ENCODE results near the gene FMNL3. TPM values are rescaled to one million over a fixed set of nuclear protein-coding genes. Genes with fewer than 3 reads are reported as not detected.

The FMNL3 gene
- total RNA-seq, 4 donors from 2014 or later: 3.2 to 8.4 (median 6.7) TPM

GRCh38 chr12:49647827-49648711, 59.1 kb downstream of the FMNL3 start:
- H3K9me3 ChIP-seq: no peaks in the 10 kb centered on the region
- 73% methylated on average over 15 of the region's 15 CpGs for WGBS
- no peak for DNase-seq (ENCODE audit: low spot score in 2 of 2)
- peaks cover 19% of the 10 kb centered on the region for H3K4me1 ChIP-seq
- no peaks in the 10 kb centered on the region for H3K27me3 ChIP-seq
- peaks cover 51% of the 10 kb centered on the region for H3K36me3 ChIP-seq
- H3K27ac ChIP-seq: no peak overlapping the region
- H3K4me3 ChIP-seq: no peak overlapping the region
- TF ChIP-seq, protein P1, sequence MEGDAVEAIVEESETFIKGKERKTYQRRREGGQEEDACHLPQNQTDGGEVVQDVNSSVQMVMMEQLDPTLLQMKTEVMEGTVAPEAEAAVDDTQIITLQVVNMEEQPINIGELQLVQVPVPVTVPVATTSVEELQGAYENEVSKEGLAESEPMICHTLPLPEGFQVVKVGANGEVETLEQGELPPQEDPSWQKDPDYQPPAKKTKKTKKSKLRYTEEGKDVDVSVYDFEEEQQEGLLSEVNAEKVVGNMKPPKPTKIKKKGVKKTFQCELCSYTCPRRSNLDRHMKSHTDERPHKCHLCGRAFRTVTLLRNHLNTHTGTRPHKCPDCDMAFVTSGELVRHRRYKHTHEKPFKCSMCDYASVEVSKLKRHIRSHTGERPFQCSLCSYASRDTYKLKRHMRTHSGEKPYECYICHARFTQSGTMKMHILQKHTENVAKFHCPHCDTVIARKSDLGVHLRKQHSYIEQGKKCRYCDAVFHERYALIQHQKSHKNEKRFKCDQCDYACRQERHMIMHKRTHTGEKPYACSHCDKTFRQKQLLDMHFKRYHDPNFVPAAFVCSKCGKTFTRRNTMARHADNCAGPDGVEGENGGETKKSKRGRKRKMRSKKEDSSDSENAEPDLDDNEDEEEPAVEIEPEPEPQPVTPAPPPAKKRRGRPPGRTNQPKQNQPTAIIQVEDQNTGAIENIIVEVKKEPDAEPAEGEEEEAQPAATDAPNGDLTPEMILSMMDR (IDR thresholded peaks at IDR 0.05): no peak
- no peak for TF ChIP-seq POLR2A (IDR thresholded peaks at IDR 0.05)
- TF ChIP-seq EP300 (IDR thresholded peaks at IDR 0.05): no peak

- Histone ChIP-seq H3K36me3 (peaks cover 58% of the 10 kb centered on the region), H3K4me3 (no peak overlapping the region), H3K27me3 (no peaks in the 10 kb centered on the region), H3K9me3 (no peaks in the 10 kb centered on the region), H3K27ac (no peak overlapping the region), H3K4me1 (peaks cover 19% of the 10 kb centered on the region)
- TF ChIP-seq EP300 (IDR thresholded peaks at IDR 0.05): no peak
- TF ChIP-seq POLR2A (IDR thresholded peaks at IDR 0.05): no peak
- TF ChIP-seq POLR2AphosphoS5 (IDR thresholded peaks at IDR 0.05): no peak
- TF ChIP-seq, protein P1 (IDR thresholded peaks at IDR 0.05): no peak
- WGBS: 55% methylated on average over 6 of the region's 12 CpGs
- no peak for DNase-seq (ENCODE audit: low spot score in 2 of 2)
Observed at GRCh38 chr12:49646871-49647654, 60.1 kb downstream of the FMNL3 start.

GRCh38 chr12:49646331-49646830, 60.8 kb downstream of the FMNL3 start:
- Histone ChIP-seq H3K27ac (no peak overlapping the region), H3K4me1 (peaks cover 19% of the 10 kb centered on the region), H3K9me3 (no peaks in the 10 kb centered on the region), H3K27me3 (no peaks in the 10 kb centered on the region), H3K36me3 (peaks cover 65% of the 10 kb centered on the region), H3K4me3 (no peak overlapping the region)
- no peak for DNase-seq (ENCODE audit: low spot score in 2 of 2)
- WGBS: 97% methylated on average over 7 of the region's 7 CpGs
- no peak for TF ChIP-seq POLR2AphosphoS5 (IDR thresholded peaks at IDR 0.05)
- TF ChIP-seq, protein P1 (IDR thresholded peaks at IDR 0.05): no peak
- TF ChIP-seq POLR2A (IDR thresholded peaks at IDR 0.05): no peak
- TF ChIP-seq EP300 (IDR thresholded peaks at IDR 0.05): no peak

GRCh38 chr12:49645146-49646039, 61.8 kb downstream of the FMNL3 start:
- DNase-seq (ENCODE audit: low spot score in 2 of 2): no peak
- WGBS: 96% methylated on average over 5 of the region's 6 CpGs
- no peak overlapping the region for H3K27ac ChIP-seq

More at GRCh38 chr12:49645146-49646039, 61.8 kb downstream of the FMNL3 start:
- Histone ChIP-seq H3K36me3 (peaks cover 57% of the 10 kb centered on the region), H3K4me3 (no peak overlapping the region), H3K9me3 (no peaks in the 10 kb centered on the region), H3K27me3 (no peaks in the 10 kb centered on the region), H3K4me1 (peaks cover 19% of the 10 kb centered on the region)
- TF ChIP-seq EP300 (IDR thresholded peaks at IDR 0.05): no peak
- no peak for TF ChIP-seq POLR2AphosphoS5 (IDR thresholded peaks at IDR 0.05)
- TF ChIP-seq POLR2A (IDR thresholded peaks at IDR 0.05): no peak
- TF ChIP-seq, protein P1 (IDR thresholded peaks at IDR 0.05): no peak
